Mesendoderm (in vitro differentiated cells): ENCODE measurements around the gene POPDC2. TPM values are rescaled to one million over a fixed set of nuclear protein-coding genes. Genes with fewer than 3 reads are reported as not detected.

Source experiments
- DNase-seq: peaks from one replicate; pipeline ENCODE4 v3.0.0; 2013
- H2AK5ac ChIP-seq: 2 replicates; pipeline ENCODE4 v1.6.1; 2013; ENCODE audit warnings: low read length, inconsistent platforms
- H2BK120ac ChIP-seq: 2 replicates; pipeline ENCODE4 v1.6.1; 2013; ENCODE audit warnings: low read depth, mild to moderate bottlenecking, low read length, moderate library complexity, mixed read lengths
- H2BK15ac ChIP-seq: replicated peaks from 2 replicates; pipeline ENCODE4 v1.6.1; 2013; ENCODE audit warnings: low read depth, mild to moderate bottlenecking, moderate library complexity
- H2BK5ac ChIP-seq: 2 replicates; pipeline ENCODE4 v1.6.1; 2013; ENCODE audit warnings: low read length, inconsistent platforms
- H3K18ac ChIP-seq: 2 replicates; pipeline ENCODE4 v1.6.1; 2013; ENCODE audit warnings: mild to moderate bottlenecking, low read length, mixed read lengths
- H3K23ac ChIP-seq: one replicate; pipeline ENCODE4 v1.6.1; 2013; ENCODE audit warnings: low read length
- H3K27ac ChIP-seq: 2 replicates; pipeline ENCODE4 v1.5.1; 2013; ENCODE audit warnings: low read depth, mild to moderate bottlenecking, inconsistent platforms, low read length, moderate library complexity
- H3K27me3 ChIP-seq: 2 replicates; pipeline ENCODE4 v1.6.1; 2013; ENCODE audit warnings: low read length, control low read depth, mild to moderate bottlenecking, inconsistent platforms; ENCODE audit not compliant: insufficient read depth, poor library complexity
- H3K36me3 ChIP-seq: 2 replicates; pipeline ENCODE4 v1.6.1; 2013; ENCODE audit warnings: low read length, inconsistent platforms; ENCODE audit not compliant: control insufficient read depth, insufficient read depth
- H3K4ac ChIP-seq: one replicate; pipeline ENCODE4 v1.6.1; 2013; ENCODE audit warnings: low read depth, mild to moderate bottlenecking, low read length, moderate library complexity
- H3K4me1 ChIP-seq: 2 replicates; pipeline ENCODE4 v1.6.1; 2013; ENCODE audit warnings: low read depth, low read length, inconsistent platforms; ENCODE audit not compliant: control insufficient read depth
- H3K4me2 ChIP-seq: 2 replicates; pipeline ENCODE4 v1.6.1; 2013; ENCODE audit warnings: low read length
- H3K4me3 ChIP-seq: 2 replicates; pipeline ENCODE4 v1.5.1; 2013; ENCODE audit warnings: mild to moderate bottlenecking, low read length
- H3K56ac ChIP-seq: one replicate; pipeline ENCODE4 v1.6.1; 2013; ENCODE audit warnings: low read length
- H3K79me1 ChIP-seq: 2 replicates; pipeline ENCODE4 v1.6.1; 2013; ENCODE audit warnings: low read length, inconsistent platforms
- H3K79me2 ChIP-seq: 2 replicates; pipeline ENCODE4 v1.6.1; 2013; ENCODE audit warnings: mild to moderate bottlenecking, low read length; ENCODE audit not compliant: control insufficient read depth, insufficient read depth
- H3K9ac ChIP-seq: 2 replicates; pipeline ENCODE4 v1.6.1; 2013; ENCODE audit warnings: low read length, inconsistent platforms
- H4K5ac ChIP-seq: one replicate; pipeline ENCODE4 v1.6.1; 2013; ENCODE audit warnings: low read length
- H4K8ac ChIP-seq: one replicate; pipeline ENCODE4 v1.6.1; 2013; ENCODE audit warnings: low read depth, mild to moderate bottlenecking, control low read depth, low read length, moderate library complexity
- WGBS: extraction: QIAGEN DNeasy Blood & Tissue Kit; methylation state at CpG from one replicate; pipeline ENCODE4 v1.1.7; 2013; ENCODE audit warnings: low lambda C conversion rate, missing lambda C conversion rate; ENCODE audit not compliant: insufficient coverage; ENCODE audit errors: extremely low coverage; 5-methylcytosine and 5-hydroxymethylcytosine counted together
- polyA plus RNA-seq, 2 experiments: library from polyadenylated mRNA; stranded (reverse); fragments of 200-250 nt; gene quantifications; one replicate each; pipeline ENCODE4 v1.2.3, GENCODE V29; 2013

POPDC2 gene
- polyA plus RNA-seq (2013, experiment 1 of 2), result 0.25 TPM
- 0.25 TPM for polyA plus RNA-seq (2013, experiment 2 of 2)

- no peak within 1 kb of the TSS for H4K8ac ChIP-seq
- no peak within 1 kb of the TSS for H2BK5ac ChIP-seq
- H3K27me3 ChIP-seq, result no peaks in the 10 kb centered on the region
- no peak within 1 kb of the TSS for H2BK15ac ChIP-seq
- H3K4ac ChIP-seq, result no peak within 1 kb of the TSS
- WGBS, result no CpG with 5 or more reads among the region's 9 CpGs
- peak; percentile 33 for DNase-seq
- H3K4me1 ChIP-seq, result no peaks in the 10 kb centered on the region
- no peaks in the 10 kb centered on the region for H3K79me2 ChIP-seq
- no peak within 1 kb of the TSS for H2BK120ac ChIP-seq
- H3K36me3 ChIP-seq, result no peaks in the 10 kb centered on the region
- H3K9ac ChIP-seq, result no peak within 1 kb of the TSS
- H3K56ac ChIP-seq, result no peak within 1 kb of the TSS
- no peak within 1 kb of the TSS for H3K18ac ChIP-seq
- no peak within 1 kb of the TSS for H3K23ac ChIP-seq
- H3K79me1 ChIP-seq, result no peaks in the 10 kb centered on the region
- no peak within 1 kb of the TSS for H3K4me2 ChIP-seq
- no peak within 1 kb of the TSS for H3K27ac ChIP-seq
- no peak within 1 kb of the TSS for H3K4me3 ChIP-seq
- H2AK5ac ChIP-seq, result no peak within 1 kb of the TSS
- H4K5ac ChIP-seq, result no peak within 1 kb of the TSS
Observed at GRCh38 chr3:119660474-119661440, at the start of gene POPDC2. POPDC2 (minus strand) TSS chr3:119660589; CDS start chr3:119660423, 166 bp downstream.

DNA sequence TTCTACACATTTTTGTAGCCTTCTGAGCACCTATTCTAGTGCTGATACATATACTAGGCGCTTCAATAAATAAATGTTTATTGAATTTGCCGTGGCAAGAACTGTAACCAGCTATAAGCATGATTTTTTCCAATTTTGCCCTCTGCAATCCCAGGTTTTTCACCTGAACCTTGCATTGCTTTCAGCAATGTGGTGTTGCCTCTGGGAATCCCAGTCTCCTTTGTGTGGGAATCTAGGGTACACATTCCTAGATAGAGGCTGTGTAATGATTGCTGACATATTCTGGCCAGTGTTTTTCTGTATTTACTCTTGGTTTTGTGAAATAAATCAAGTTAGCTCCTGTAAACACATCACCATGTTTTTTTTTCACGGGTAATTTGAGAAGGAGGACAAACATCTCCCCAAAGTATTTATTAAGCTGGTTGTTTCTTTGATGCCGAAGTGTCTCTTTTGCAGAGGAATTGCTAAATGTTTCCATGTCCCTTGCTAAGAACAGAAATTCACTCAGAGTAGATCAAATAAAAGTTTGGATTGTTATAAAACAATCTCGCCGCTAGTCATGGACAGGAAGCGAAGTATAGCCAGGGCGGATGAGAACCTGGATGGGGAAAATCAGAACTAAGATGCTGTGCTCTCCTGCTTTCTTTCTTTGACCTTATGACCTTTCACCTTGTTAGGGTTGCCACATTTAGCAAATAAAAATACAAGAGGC lies 43.6 kb upstream of the POPDC2 start:
- Histone ChIP-seq H3K4me2 (no peak overlapping the region), H3K27me3 (peaks cover 6% of the 10 kb centered on the region), H4K5ac (no peak overlapping the region), H2BK5ac (no peak overlapping the region), H3K18ac (no peak overlapping the region), H4K8ac (no peak overlapping the region), H3K79me1 (no peaks in the 10 kb centered on the region), H3K79me2 (no peaks in the 10 kb centered on the region), H3K56ac (no peak overlapping the region), H2BK120ac (no peak overlapping the region), H3K36me3 (no peaks in the 10 kb centered on the region), H3K4ac (no peak overlapping the region), H3K4me1 (peaks cover 2% of the 10 kb centered on the region), H3K27ac (no peak overlapping the region), H3K4me3 (no peak overlapping the region), H2BK15ac (no peak overlapping the region), H3K23ac (no peak overlapping the region), H3K9ac (no peak overlapping the region), H2AK5ac (no peak overlapping the region)
- no CpG with 5 or more reads among the region's 8 CpGs for WGBS
- DNase-seq, result no peak

GRCh38 chr3:119702530-119703527 lies 42.4 kb upstream of the POPDC2 start, which contains the start of gene CFAP91:
CFAP91 (plus strand) TSS chr3:119703022; CDS start chr3:119703099, 77 bp downstream.
- Histone ChIP-seq H3K27ac (no peak within 1 kb of the TSS), H2BK5ac (no peak within 1 kb of the TSS), H4K8ac (no peak within 1 kb of the TSS), H3K4me3 (peak within 1 kb of the TSS; percentile 2), H3K4me1 (peaks cover 2% of the 10 kb centered on the region), H2BK15ac (no peak within 1 kb of the TSS), H3K9ac (peak within 1 kb of the TSS; percentile 36), H2BK120ac (peak within 1 kb of the TSS; percentile 78), H3K56ac (peak within 1 kb of the TSS; percentile 63), H3K27me3 (peaks cover 6% of the 10 kb centered on the region), H3K18ac (peak within 1 kb of the TSS; percentile 39), H3K36me3 (no peaks in the 10 kb centered on the region), H2AK5ac (no peak within 1 kb of the TSS), H3K79me1 (no peaks in the 10 kb centered on the region), H3K4ac (no peak within 1 kb of the TSS), H3K23ac (no peak within 1 kb of the TSS), H3K4me2 (peak within 1 kb of the TSS; percentile 35), H3K79me2 (no peaks in the 10 kb centered on the region), H4K5ac (no peak within 1 kb of the TSS)
- no CpG with 5 or more reads among the region's 59 CpGs for WGBS
- peak; percentile 98 for DNase-seq

GRCh38 chr3:119700920-119701734 lies 40.7 kb upstream of the POPDC2 start:
- H3K23ac ChIP-seq, result no peak overlapping the region
- H3K56ac ChIP-seq, result no peak overlapping the region
- H3K79me1 ChIP-seq, result no peaks in the 10 kb centered on the region
- H2BK120ac ChIP-seq, result no peak overlapping the region
- H3K4ac ChIP-seq, result peak overlapping the region; percentile 36
- peaks cover 6% of the 10 kb centered on the region for H3K27me3 ChIP-seq
- no peak overlapping the region for H2BK15ac ChIP-seq
- no peak for DNase-seq
- no peak overlapping the region for H2BK5ac ChIP-seq
- WGBS, result no CpG with 5 or more reads among the region's 22 CpGs
- no peak overlapping the region for H3K4me2 ChIP-seq
- H3K4me3 ChIP-seq, result no peak overlapping the region
- no peak overlapping the region for H3K9ac ChIP-seq
- no peaks in the 10 kb centered on the region for H3K36me3 ChIP-seq
- H2AK5ac ChIP-seq, result no peak overlapping the region
- H4K8ac ChIP-seq, result no peak overlapping the region
- no peak overlapping the region for H3K18ac ChIP-seq
- no peak overlapping the region for H4K5ac ChIP-seq
- no peaks in the 10 kb centered on the region for H3K79me2 ChIP-seq
- peaks cover 2% of the 10 kb centered on the region for H3K4me1 ChIP-seq
- H3K27ac ChIP-seq, result no peak overlapping the region
